Natural killer cell (primary cell): ENCODE data around the gene ERC1. TPM values are rescaled to one million over a fixed set of nuclear protein-coding genes. Genes with fewer than 3 reads are reported as not detected.

Source experiments
- ATAC-seq, 3 donors: fragments of 150-1000 bp in 2 of 3; fragments of 200-7000 bp in 1 of 3; cut with Tn5 transposase; 1 replicate in 1 of 3; 2 replicates in 2 of 3; pipeline ENCODE4 v1.10.0; 2021; ENCODE audit warnings: mild to moderate bottlenecking in 2 of 3, moderate library complexity in 2 of 3
- DNase-seq, 2 donors: peaks; one replicate each; pipeline versions ENCODE4 v3.0.0 to v3.0.0-alpha.2; 2013 to 2021; ENCODE audit warnings: mixed read lengths in 1 of 2
- H3K27ac ChIP-seq: one replicate; pipeline ENCODE4 v1.5.1; 2013; ENCODE audit warnings: mild to moderate bottlenecking, low read length
- H3K27me3 ChIP-seq: one replicate; pipeline ENCODE4 v1.6.1; 2013; ENCODE audit warnings: low read length; ENCODE audit not compliant: control insufficient read depth, insufficient read depth
- H3K36me3 ChIP-seq: one replicate; pipeline ENCODE4 v1.6.1; 2013; ENCODE audit warnings: low read length; ENCODE audit not compliant: control insufficient read depth, insufficient read depth
- H3K4me1 ChIP-seq: one replicate; pipeline ENCODE4 v1.6.1; 2013; ENCODE audit warnings: low read length; ENCODE audit not compliant: control insufficient read depth, insufficient read depth
- H3K4me3 ChIP-seq: one replicate; pipeline ENCODE4 v1.5.1; 2013; ENCODE audit warnings: low read length
- H3K9me3 ChIP-seq: one replicate; pipeline ENCODE4 v1.6.1; 2013; ENCODE audit warnings: low read length; ENCODE audit not compliant: control insufficient read depth, insufficient read depth
- H3K27ac Mint-ChIP-seq, 2 donors: one replicate each; pipeline ENCODE4 v1.8.0; 2022; ENCODE audit warnings: mild to moderate bottlenecking in 2 of 2, mixed read lengths in 2 of 2, moderate library complexity in 1 of 2
- H3K27me3 Mint-ChIP-seq, 2 donors: one replicate each; pipeline ENCODE4 v1.8.0; 2022; ENCODE audit warnings: low read depth in 2 of 2, mixed read lengths in 2 of 2
- H3K36me3 Mint-ChIP-seq: one replicate; pipeline ENCODE4 v1.8.0; 2022; ENCODE audit warnings: mixed read lengths
- H3K4me1 Mint-ChIP-seq, 2 donors: one replicate each; pipeline ENCODE4 v1.8.0; 2022; ENCODE audit warnings: mixed read lengths in 2 of 2
- H3K4me3 Mint-ChIP-seq: one replicate; pipeline ENCODE4 v1.8.0; 2022; ENCODE audit warnings: mild to moderate bottlenecking, moderate library complexity, mixed read lengths
- H3K9me3 Mint-ChIP-seq, 2 donors: one replicate each; pipeline ENCODE4 v1.8.0; 2022; ENCODE audit warnings: mixed read lengths in 2 of 2
- WGBS: methylation state at CpG from one replicate; pipeline ENCODE4 v1.1.7; 2013; ENCODE audit warnings: missing lambda C conversion rate; ENCODE audit not compliant: insufficient coverage; 5-methylcytosine and 5-hydroxymethylcytosine counted together
- intact Hi-C: fragments of 100-400 bp; cut with micrococcal nuclease; formaldehyde crosslinking; loops from one replicate; pipeline ENCODE4 v1.14.2; 2022
- total RNA-seq, 4 donors: library from RNA; stranded (reverse); fragments of 120-200 nt in 1 of 4; gene quantifications; one replicate each; pipeline versions ENCODE4 v1.2.3 to v1.2.4, GENCODE V29; 2013 to 2022
- TF ChIP-seq, protein P1 (sequence below): fragments of 200-600 bp; IDR thresholded peaks from one replicate; pipeline ENCODE4 v1.8.0; 2022; ENCODE audit warnings: antibody characterized with exemption

The ERC1 gene
- total RNA-seq, 3 donors from 2014 or later (not counting 1 experiment from before 2014, with no cell fraction given) = 43.5 to 54.0 (median 44.9) TPM

DNA sequence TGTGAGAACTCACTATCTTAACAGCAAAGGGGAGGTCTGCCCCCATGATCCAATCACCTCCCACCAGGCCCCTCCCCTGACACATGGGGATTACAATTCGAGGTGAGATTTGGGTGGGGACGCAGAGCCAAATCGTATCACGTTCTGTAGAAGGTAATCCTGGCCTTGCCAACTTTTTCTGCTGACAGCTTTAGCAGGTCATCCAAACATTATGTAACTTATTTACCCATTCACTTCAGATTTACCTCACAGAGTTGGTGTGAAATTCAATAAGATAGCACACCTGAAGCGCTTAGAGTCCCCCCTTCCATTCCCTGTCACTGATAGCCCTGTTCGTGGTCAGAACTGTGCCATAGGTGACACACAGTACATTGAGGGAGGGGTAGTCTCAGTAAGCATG is 384.3 kb downstream of the ERC1 start:
- Histone ChIP-seq H3K4me3 (no peak overlapping the region), H3K36me3 (no peaks in the 10 kb centered on the region), H3K27me3 (no peaks in the 10 kb centered on the region), H3K4me1 (no peaks in the 10 kb centered on the region), H3K27ac (no peak overlapping the region), H3K9me3 (no peaks in the 10 kb centered on the region)
- DNase-seq = no peak
- WGBS = 93% methylated on average over 5 of the region's 6 CpGs
- H3K4me3 Mint-ChIP-seq = no peak overlapping the region
- ATAC-seq = no peak
- TF ChIP-seq, protein P1, sequence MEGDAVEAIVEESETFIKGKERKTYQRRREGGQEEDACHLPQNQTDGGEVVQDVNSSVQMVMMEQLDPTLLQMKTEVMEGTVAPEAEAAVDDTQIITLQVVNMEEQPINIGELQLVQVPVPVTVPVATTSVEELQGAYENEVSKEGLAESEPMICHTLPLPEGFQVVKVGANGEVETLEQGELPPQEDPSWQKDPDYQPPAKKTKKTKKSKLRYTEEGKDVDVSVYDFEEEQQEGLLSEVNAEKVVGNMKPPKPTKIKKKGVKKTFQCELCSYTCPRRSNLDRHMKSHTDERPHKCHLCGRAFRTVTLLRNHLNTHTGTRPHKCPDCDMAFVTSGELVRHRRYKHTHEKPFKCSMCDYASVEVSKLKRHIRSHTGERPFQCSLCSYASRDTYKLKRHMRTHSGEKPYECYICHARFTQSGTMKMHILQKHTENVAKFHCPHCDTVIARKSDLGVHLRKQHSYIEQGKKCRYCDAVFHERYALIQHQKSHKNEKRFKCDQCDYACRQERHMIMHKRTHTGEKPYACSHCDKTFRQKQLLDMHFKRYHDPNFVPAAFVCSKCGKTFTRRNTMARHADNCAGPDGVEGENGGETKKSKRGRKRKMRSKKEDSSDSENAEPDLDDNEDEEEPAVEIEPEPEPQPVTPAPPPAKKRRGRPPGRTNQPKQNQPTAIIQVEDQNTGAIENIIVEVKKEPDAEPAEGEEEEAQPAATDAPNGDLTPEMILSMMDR = no peak
- no peaks in the 10 kb centered on the region for H3K4me1 Mint-ChIP-seq
- H3K36me3 Mint-ChIP-seq = peaks cover 7% of the 10 kb centered on the region
- no peaks in the 10 kb centered on the region for H3K27me3 Mint-ChIP-seq
- H3K9me3 Mint-ChIP-seq = no peaks in the 10 kb centered on the region
- intact Hi-C loops = no loop called here
- H3K27ac Mint-ChIP-seq = no peak overlapping the region

DNA sequence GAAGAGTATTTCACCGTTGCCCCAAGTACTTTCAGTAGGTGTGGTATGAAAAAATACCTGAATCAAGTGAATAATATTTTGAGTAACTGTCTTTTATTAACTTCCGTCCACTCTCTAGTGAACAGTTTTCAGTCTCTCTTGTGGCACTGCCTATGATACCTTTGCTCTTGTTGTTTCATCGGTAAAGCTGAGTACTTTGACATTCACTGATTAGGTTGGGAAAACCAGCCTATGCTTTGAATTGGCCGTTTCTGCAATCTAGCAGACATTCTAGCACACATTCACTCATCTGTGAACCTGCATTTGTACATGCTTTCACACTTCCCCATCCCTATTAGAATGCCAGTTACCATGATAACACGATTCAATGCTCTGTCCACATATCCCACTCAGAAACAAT is 386.1 kb downstream of the ERC1 start:
- intact Hi-C loops = no loop called here
- Mint-ChIP-seq H3K36me3 (peaks cover 7% of the 10 kb centered on the region), H3K27ac (no peak overlapping the region), H3K4me3 (no peak overlapping the region), H3K4me1 (no peaks in the 10 kb centered on the region), H3K9me3 (no peaks in the 10 kb centered on the region), H3K27me3 (no peaks in the 10 kb centered on the region)
- Histone ChIP-seq H3K36me3 (no peaks in the 10 kb centered on the region), H3K4me1 (no peaks in the 10 kb centered on the region), H3K27ac (no peak overlapping the region), H3K27me3 (no peaks in the 10 kb centered on the region), H3K9me3 (no peaks in the 10 kb centered on the region), H3K4me3 (no peak overlapping the region)
- WGBS = 91% methylated on average over 4 of the region's 5 CpGs
- ATAC-seq (no peak), DNase-seq (no peak)
- TF ChIP-seq, protein P1 = no peak

DNA sequence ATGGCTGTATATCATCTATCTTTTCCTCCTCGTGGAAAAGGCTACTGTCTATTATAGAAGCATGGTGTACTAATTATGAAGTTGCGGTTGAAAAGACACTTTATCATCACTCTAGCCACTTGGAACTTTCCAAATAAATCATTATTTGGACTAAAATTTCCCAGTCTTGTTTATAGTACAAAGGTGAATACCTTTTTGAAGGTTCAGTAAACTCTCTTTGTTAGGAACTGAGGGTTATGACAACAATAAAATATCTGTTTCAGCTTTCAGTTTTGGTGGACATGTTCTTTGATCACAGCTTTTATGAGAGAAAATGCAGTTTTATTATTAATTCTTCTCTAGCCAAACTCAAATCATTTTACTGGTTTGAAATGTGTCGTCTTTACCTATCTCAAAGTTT is 386.7 kb downstream of the ERC1 start:
- no peaks in the 10 kb centered on the region for H3K4me1 ChIP-seq
- no peaks in the 10 kb centered on the region for H3K4me1 Mint-ChIP-seq
- no peaks in the 10 kb centered on the region for H3K36me3 ChIP-seq
- intact Hi-C loops = no loop called here
- no peak overlapping the region for H3K4me3 Mint-ChIP-seq
- H3K27me3 Mint-ChIP-seq = no peaks in the 10 kb centered on the region
- no peak overlapping the region for H3K27ac ChIP-seq
- H3K4me3 ChIP-seq = no peak overlapping the region
- DNase-seq = no peak
- peaks cover 7% of the 10 kb centered on the region for H3K36me3 Mint-ChIP-seq
- ATAC-seq = no peak
- WGBS = no CpG with 5 or more reads among the region's 3 CpGs
- H3K9me3 Mint-ChIP-seq = no peaks in the 10 kb centered on the region
- H3K9me3 ChIP-seq = no peaks in the 10 kb centered on the region
- no peak overlapping the region for H3K27ac Mint-ChIP-seq
- H3K27me3 ChIP-seq = no peaks in the 10 kb centered on the region
- TF ChIP-seq, protein P1 = no peak

DNA sequence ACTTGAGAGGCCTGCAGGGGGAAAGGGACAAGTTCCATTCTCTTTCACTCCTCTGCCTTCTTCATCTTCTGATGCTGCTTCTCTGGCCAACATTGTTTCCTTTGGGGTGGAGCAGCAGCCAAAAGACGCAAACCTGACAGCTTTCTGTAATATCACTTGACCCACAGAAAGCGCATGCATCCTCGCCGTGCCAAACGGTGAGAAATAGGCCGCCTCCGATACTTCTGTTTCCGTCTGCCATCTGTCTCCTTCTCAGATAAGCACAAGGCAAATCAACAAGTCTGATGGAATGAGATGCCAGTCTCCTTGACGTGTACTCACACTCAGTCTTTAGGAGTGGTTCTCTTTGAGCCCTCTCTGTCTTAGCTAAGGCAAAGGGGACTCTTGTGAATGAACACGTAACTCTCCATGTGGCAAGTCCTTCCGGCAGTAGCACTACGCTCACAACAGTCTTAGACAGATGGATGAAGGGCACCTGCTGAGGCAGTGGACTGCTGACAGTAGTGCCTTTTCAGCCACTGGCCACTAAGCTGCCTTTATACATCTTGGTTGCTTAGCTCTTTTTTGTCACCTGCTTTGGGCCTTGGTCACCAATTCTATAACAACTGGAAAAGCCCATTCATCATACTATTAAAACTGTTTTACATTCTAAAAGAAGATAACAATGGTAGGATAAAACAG is 389.3 kb downstream of the ERC1 start:
- 95% methylated on average over 12 of the region's 12 CpGs for WGBS
- DNase-seq = no peak
- TF ChIP-seq, protein P1 = no peak
- Histone ChIP-seq H3K27ac (no peak overlapping the region), H3K4me3 (no peak overlapping the region), H3K27me3 (no peaks in the 10 kb centered on the region), H3K4me1 (no peaks in the 10 kb centered on the region), H3K36me3 (no peaks in the 10 kb centered on the region), H3K9me3 (no peaks in the 10 kb centered on the region)
- Mint-ChIP-seq H3K9me3 (no peaks in the 10 kb centered on the region), H3K4me1 (no peaks in the 10 kb centered on the region), H3K27ac (no peak overlapping the region), H3K36me3 (peaks cover 7% of the 10 kb centered on the region), H3K27me3 (no peaks in the 10 kb centered on the region), H3K4me3 (no peak overlapping the region)
- intact Hi-C loops = no loop called here
- ATAC-seq = no peak
